Sciatic nerve (tissue), 2 donors: ENCODE measurements around the gene TPD52L2. TPM values are rescaled to one million over a fixed set of nuclear protein-coding genes. Genes with fewer than 3 reads are reported as not detected.

Experiments
- ATAC-seq: fragments of 200-7000 bp; cut with Tn5 transposase; one replicate; pipeline ENCODE4 v1.9.1; 2020; ENCODE audit warnings: mild to moderate bottlenecking, moderate library complexity
- DNase-seq: peaks from one replicate; pipeline ENCODE4 v3.0.0-alpha.2; 2020; ENCODE audit warnings: low spot score
- intact Hi-C: fragments of 100-400 bp; cut with DNase I; formaldehyde crosslinking; loops from one replicate; pipeline ENCODE4 v1.14.2; 2022
- total RNA-seq: library from RNA; stranded (reverse); fragmentation: NEBNext Ultra II Directional; extraction: Animal tissue kit (Norgen Biotek cat#: 25700); gene quantifications from one replicate; pipeline ENCODE4 v1.2.1, GENCODE V29; 2021
- donor health status: DM: no; HTN: no; CAD: no.
- donor health status: DM: no; HTN: no; CAD: no.

Gene TPD52L2
- total RNA-seq, 1 donor from 2014 or later: 69.1 TPM

DNA sequence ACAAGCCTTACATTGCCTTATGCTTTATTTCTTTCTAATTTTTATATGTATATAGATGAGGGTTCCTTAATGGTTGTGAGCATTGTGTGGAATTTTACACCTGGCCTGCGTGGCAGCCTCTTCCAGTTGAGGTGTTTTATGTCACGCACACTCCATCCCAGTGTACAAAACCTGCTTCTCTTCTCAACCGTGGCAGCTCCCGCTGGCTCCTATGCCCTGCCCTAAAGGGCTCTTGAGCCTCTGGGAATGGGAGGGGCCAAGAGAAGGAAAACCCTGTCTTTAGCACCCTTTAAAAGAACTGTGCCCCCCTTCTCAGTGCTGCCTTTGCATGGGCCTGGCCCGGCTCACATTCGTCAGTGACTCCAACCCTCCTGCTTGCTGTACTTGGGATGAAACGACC lies 25.5 kb downstream of the TPD52L2 start:
- no peak for ATAC-seq
- intact Hi-C loops: no loop called here
- no peak for DNase-seq

GRCh38 chr20:63891061-63892002 lies 26.3 kb downstream of the TPD52L2 start:
- ATAC-seq: no peak
- no peak for DNase-seq
- intact Hi-C loops: no loop called here

GRCh38 chr20:63892402-63892801 lies 27.3 kb downstream of the TPD52L2 start:
- intact Hi-C loops: no loop called here
- no peak for ATAC-seq
- no peak for DNase-seq

DNA sequence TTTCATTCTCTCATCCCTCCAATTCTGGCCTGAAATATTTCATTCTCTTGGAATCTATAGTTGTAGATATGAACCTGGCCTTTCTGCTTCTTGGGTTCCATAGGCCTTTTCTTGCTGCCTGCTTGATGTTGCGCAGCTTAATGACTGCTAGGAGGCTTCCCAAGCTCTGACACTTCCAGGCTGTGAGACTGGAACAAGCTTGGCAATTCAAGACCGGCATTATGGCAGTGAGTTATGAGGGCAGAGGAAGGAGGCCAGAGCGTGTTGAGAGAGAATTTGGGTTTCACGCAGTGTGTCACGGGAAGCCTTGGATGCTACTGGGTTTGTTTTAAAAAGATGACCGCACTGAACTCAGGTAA lies 28.9 kb downstream of the TPD52L2 start:
- intact Hi-C loops: no loop called here
- DNase-seq (no peak), ATAC-seq (no peak)

- intact Hi-C loops: no loop called here
- ATAC-seq (peak; percentile 98), DNase-seq (peak; percentile 96)
These were observed 29.5 kb downstream of the TPD52L2 start, which contains the start of gene DNAJC5 for GRCh38 chr20:63894358-63895201. Gene DNAJC5, plus strand, starts transcription at chr20:63895126. Its CDS starts 33,220 bp downstream, at chr20:63928346.

DNA sequence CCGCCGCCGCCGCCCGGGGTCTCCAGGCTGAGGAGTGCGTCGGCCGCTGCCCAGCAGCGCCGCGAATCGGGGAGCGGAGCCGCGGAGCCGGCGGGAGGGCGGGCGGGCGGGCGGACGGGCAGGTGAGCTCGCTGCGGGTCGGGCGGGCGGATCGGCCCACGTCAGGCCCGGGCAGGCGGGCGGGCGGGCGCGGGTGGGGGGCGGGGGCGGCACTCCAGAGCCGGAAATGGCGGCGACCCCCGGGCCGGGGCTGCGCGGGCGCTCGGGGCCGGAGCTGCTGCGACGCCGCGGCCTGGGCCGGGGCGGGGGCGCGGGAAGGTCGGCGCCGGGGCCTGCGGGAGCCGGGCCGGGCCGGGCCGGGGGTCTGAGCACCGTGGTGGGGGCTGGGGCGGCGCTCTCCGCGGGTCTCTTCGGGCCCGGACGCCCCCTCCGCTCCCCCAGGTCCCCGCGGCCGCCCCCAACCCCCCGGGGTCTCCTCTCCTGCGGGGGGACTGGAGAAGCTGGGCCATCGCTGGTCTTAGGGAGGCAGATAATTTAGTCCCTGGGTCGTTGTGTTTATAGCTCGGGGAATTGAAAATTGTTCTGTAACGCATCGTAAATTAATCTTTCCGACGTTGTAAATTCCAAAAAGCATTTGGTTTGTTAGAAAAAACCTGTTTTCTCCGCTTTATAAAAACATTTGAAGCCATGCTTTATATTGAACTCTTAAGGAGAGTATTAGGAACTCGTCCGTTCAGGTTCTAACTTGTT lies 30.3 kb downstream of the TPD52L2 start:
- DNase-seq (no peak), ATAC-seq (no peak)
- intact Hi-C loops: no loop called here

GRCh38 chr20:63895952-63896263 lies 30.8 kb downstream of the TPD52L2 start:
- no peak for ATAC-seq
- no peak for DNase-seq
- intact Hi-C loops: no loop called here

DNA sequence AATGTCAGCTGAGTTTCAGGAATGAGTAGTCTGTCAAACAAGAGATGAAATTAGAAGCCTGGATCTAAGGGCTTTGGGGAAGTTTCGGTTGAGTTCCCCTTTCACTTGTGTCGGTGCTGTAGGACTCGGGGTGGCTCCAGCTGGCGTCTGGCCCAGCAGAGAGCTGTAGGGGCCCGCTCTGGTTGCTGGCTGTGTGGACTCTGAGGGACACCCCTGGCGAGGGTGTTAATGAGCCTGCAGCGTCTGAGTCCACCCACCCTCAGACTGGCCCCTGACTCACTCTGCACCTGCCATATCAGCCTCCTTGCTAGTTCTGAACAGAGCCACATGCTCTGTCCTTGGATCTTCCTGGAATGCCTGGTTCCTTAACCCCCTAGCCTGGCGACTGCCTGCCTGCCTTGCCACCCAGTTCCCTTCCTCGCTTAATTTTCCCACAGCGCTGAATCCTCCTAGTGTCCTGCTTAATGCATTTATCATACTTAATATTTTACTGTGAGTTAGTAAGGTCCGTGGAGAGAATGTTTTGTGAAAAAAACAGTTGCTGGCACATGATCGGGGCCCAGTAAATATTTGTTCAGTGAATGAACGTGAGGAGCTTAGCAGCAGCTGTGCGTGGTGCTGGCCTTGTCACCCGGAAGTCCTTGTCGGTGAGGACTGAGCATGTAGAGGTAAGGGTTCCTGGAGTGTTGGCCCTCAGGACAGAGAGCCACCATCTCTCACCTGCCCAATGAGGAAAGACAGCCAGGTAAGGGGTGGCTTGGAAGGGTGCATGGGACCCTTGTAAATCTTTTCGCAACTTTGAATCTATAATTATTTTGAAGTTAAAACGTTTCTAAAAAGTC lies 31.4 kb downstream of the TPD52L2 start:
- DNase-seq (no peak), ATAC-seq (peak; percentile 8)
- intact Hi-C loops: no loop called here

DNA sequence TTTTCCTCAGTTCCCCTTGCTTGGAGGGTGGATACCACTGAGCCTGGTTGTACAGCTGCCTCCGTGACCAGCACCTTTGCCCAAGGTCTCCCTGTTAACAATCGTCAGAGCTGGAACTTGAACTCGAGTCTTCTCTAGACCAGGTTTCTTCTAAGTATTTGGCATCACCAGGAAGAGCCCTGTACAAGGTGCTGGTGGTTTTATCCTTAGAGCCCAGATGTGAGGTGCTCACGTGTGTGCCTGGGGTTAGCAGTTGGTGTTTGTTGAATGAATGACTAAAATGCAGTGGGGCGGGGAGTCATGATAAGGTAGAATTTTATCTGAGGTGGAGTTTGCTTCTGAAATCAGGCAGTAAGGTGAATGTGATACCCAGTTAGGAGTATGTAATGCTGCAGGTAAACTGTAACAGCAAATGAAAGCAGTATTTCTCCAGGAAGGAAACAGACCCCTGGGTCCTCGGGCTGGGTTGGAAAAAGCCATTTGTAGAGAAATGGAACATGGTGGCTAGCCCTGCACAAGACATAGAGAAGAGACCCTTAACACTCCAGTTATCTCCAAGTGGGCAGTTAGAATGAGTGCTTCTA lies 33.0 kb downstream of the TPD52L2 start:
- intact Hi-C loops: no loop called here
- ATAC-seq (no peak), DNase-seq (no peak)

- intact Hi-C loops: no loop called here
- DNase-seq (no peak), ATAC-seq (no peak)
These were observed 34.0 kb downstream of the TPD52L2 start for GRCh38 chr20:63898882-63899558.

DNA sequence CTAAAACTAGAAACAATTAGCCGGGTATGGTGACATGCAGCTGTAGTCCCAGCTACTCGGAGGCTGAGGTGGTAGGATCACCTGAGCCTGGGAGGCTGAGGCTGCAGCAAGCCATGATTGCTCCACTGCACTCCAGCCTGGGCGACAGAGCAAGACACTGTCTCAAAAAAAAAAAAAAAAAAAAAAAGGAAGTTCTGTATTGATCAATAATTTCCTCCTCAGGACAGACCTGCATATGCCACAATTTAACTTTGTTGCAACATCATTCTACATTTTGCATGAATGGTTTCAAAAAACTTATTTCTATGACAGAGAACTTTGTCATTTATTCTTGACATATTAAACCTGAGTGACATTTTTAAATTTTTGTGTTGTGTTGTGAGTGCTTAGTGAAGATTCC lies 35.3 kb downstream of the TPD52L2 start:
- intact Hi-C loops: no loop called here
- DNase-seq: no peak
- ATAC-seq: no peak

GRCh38 chr20:63903796-63904561 lies 38.9 kb downstream of the TPD52L2 start:
- no peak for DNase-seq
- no peak for ATAC-seq
- intact Hi-C loops: no loop called here

- ATAC-seq: no peak
- no peak for DNase-seq
- intact Hi-C loops: no loop called here
These were observed 43.1 kb downstream of the TPD52L2 start for GRCh38 chr20:63908008-63908682.

DNA sequence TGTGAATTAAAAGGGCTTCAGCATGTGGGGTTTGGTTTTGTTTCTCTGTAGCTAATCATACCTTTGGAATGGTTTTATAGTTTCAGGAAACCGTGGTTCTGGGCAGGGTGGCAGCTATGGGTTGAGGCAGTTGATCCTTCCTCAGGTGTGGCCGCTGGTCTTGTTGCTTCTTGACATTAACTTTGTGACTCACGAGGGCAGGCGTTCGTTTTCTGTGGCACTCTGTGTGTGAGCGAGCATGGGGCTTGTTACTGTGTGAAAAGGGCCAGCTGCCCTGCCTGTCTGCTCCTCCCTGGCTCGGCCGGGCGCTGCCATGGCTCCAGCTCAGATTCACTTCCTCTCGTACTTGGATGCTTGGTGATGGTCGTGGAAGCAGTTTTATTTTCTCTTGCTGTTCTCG lies 46.1 kb downstream of the TPD52L2 start:
- ATAC-seq (no peak), DNase-seq (no peak)
- intact Hi-C loops: no loop called here

DNA sequence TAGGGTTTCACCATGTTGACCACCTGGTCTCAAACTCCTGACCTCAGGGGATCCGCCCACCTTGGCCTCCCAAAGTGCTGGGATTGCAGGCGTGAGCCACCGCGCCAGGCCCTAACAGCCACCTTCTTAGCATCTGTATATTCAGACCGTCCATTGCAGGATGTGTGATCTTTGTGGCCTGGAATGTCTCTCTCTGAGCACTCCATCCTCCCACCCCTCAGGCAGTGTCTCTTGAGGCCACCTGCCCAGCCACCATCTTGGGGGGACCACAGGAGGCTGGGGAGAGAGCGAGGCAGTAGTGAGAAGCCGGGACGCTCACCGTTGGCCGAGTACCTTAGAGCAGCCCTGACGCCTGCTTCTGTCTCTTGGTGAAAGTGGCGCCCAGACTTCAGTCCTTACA lies 48.7 kb downstream of the TPD52L2 start:
- ATAC-seq (no peak), DNase-seq (no peak)
- intact Hi-C loops: no loop called here

- no peak for ATAC-seq
- DNase-seq: no peak
- intact Hi-C loops: no loop called here
These were observed 50.4 kb downstream of the TPD52L2 start for GRCh38 chr20:63915471-63915870.
